WTC11 (cell line): ENCODE data around the gene SEBOX. TPM values are rescaled to one million over a fixed set of nuclear protein-coding genes. Genes with fewer than 3 reads are reported as not detected.

Experiments
- ATAC-seq: fragments of 200-7000 bp; cut with Tn5 transposase; 2 replicates; pipeline ENCODE4 v1.10.0; 2021; ENCODE audit warnings: mild to moderate bottlenecking, moderate library complexity
- CTCF ChIA-PET: fragments of 300-600 bp; sonication (Branson Sonifier 250); formaldehyde crosslinking; loops from one replicate; lab custom pipeline; 2021; ENCODE audit warnings: antibody characterized with exemption; lab: Charles Lee
- POLR2A ChIA-PET: fragments of 350-600 bp; sonication (Branson Sonifier 250); formaldehyde crosslinking; loops from one replicate; lab custom pipeline; 2021; ENCODE audit warnings: antibody characterized with exemption; lab: Charles Lee
- DNase-seq: peaks from one replicate; pipeline ENCODE4 v3.0.0; 2021; ENCODE audit warnings: low spot score
- H3K27ac Mint-ChIP-seq: 2 replicates; pipeline ENCODE4 v1.8.0; 2021; ENCODE audit warnings: mixed read lengths
- H3K27me3 Mint-ChIP-seq: 2 replicates; pipeline ENCODE4 v1.8.0; 2021; ENCODE audit warnings: low read depth, mild to moderate bottlenecking, moderate library complexity, mixed read lengths
- H3K36me3 Mint-ChIP-seq: 2 replicates; pipeline ENCODE4 v1.8.0; 2021; ENCODE audit warnings: mixed read lengths
- H3K4me1 Mint-ChIP-seq: 2 replicates; pipeline ENCODE4 v1.8.0; 2022; ENCODE audit warnings: mixed read lengths
- H3K4me3 Mint-ChIP-seq: 2 replicates; pipeline ENCODE4 v1.8.0; 2021; ENCODE audit warnings: mild to moderate bottlenecking, moderate library complexity, mixed read lengths
- H3K9me3 Mint-ChIP-seq: 2 replicates; pipeline ENCODE4 v1.8.0; 2021; ENCODE audit warnings: mixed read lengths
- ARID4B ChIP-seq: sonication (generic); formaldehyde crosslinking; IDR thresholded peaks from 2 replicates; pipeline ENCODE4 v1.8.0; 2023; ENCODE audit warnings: missing genetic modification reagents, mild to moderate bottlenecking, borderline replicate concordance
- ATF1 ChIP-seq: sonication (generic); formaldehyde crosslinking; IDR thresholded peaks from 2 replicates; pipeline ENCODE4 v1.8.1; 2023; ENCODE audit warnings: mild to moderate bottlenecking, moderate library complexity, missing genetic modification reagents
- CBFB ChIP-seq: sonication (generic); formaldehyde crosslinking; IDR thresholded peaks from 2 replicates; pipeline ENCODE4 v1.8.1; 2022; ENCODE audit warnings: mild to moderate bottlenecking, low read depth, missing genetic modification reagents
- CREM ChIP-seq: sonication (generic); formaldehyde crosslinking; IDR thresholded peaks from 2 replicates; pipeline ENCODE4 v1.8.1; 2022; ENCODE audit warnings: mild to moderate bottlenecking, missing genetic modification reagents, moderate library complexity
- E2F4 ChIP-seq: sonication (generic); formaldehyde crosslinking; IDR thresholded peaks from 2 replicates; pipeline ENCODE4 v1.8.1; 2022; ENCODE audit warnings: low read depth, mild to moderate bottlenecking, moderate library complexity, missing genetic modification reagents, borderline replicate concordance
- FOXK1 ChIP-seq: sonication (generic); formaldehyde crosslinking; IDR thresholded peaks from 2 replicates; pipeline ENCODE4 v1.8.0; 2022; ENCODE audit warnings: mild to moderate bottlenecking, moderate library complexity, missing genetic modification reagents
- FOXP1 ChIP-seq: sonication (generic); formaldehyde crosslinking; IDR thresholded peaks from 2 replicates; pipeline ENCODE4 v1.8.0; 2022; ENCODE audit warnings: missing genetic modification reagents, mild to moderate bottlenecking, moderate library complexity, borderline replicate concordance
- JUN ChIP-seq: sonication (generic); formaldehyde crosslinking; IDR thresholded peaks from 2 replicates; pipeline ENCODE4 v1.8.0; 2023; ENCODE audit warnings: mild to moderate bottlenecking, missing genetic modification reagents
- MXD4 ChIP-seq: fragments of 250-450 bp; sonication (Bioruptor Pico); IDR thresholded peaks from 2 replicates; pipeline ENCODE4 v1.8.0; 2021; ENCODE audit warnings: mild to moderate bottlenecking, moderate library complexity, borderline replicate concordance
- NR3C1 ChIP-seq: sonication (generic); formaldehyde crosslinking; conservative IDR thresholded peaks from 2 replicates; pipeline ENCODE4 v1.8.1; 2023; ENCODE audit warnings: low read depth, mild to moderate bottlenecking, missing genetic modification reagents
- RORB ChIP-seq: fragments of 250-450 bp; sonication (Bioruptor Pico); IDR thresholded peaks from 2 replicates; pipeline ENCODE4 v1.9.0; 2021; ENCODE audit warnings: mild to moderate bottlenecking
- TCF7 ChIP-seq: sonication (generic); formaldehyde crosslinking; IDR thresholded peaks from 2 replicates; pipeline ENCODE4 v1.8.0; 2022; ENCODE audit warnings: mild to moderate bottlenecking, low read depth, missing genetic modification reagents, moderate library complexity
- USF2 ChIP-seq: sonication (generic); formaldehyde crosslinking; IDR thresholded peaks from 2 replicates; pipeline ENCODE4 v1.8.1; 2023; ENCODE audit warnings: mild to moderate bottlenecking, missing genetic modification reagents, moderate library complexity
- ZMAT4 ChIP-seq: fragments of 250-450 bp; sonication (Bioruptor Pico); IDR thresholded peaks from 2 replicates; pipeline ENCODE4 v1.9.0; 2021; ENCODE audit warnings: mild to moderate bottlenecking
- ZNF317 ChIP-seq: sonication (generic); formaldehyde crosslinking; IDR thresholded peaks from 2 replicates; pipeline ENCODE4 v1.8.1; 2023; ENCODE audit warnings: low read depth, mild to moderate bottlenecking, moderate library complexity, missing genetic modification reagents, borderline replicate concordance
- total RNA-seq: library from RNA; stranded (reverse); gene quantifications from 3 replicates; pipeline ENCODE4 v1.2.3, GENCODE V29; 2021
- TF ChIP-seq, protein P1 (sequence below): sonication (generic); formaldehyde crosslinking; IDR thresholded peaks from 2 replicates; pipeline ENCODE4 v1.8.1; 2022; ENCODE audit warnings: mild to moderate bottlenecking, moderate library complexity, missing genetic modification reagents
- TF ChIP-seq, protein P2 (sequence below): sonication (generic); formaldehyde crosslinking; conservative IDR thresholded peaks from 2 replicates; pipeline ENCODE4 v1.8.1; 2023; ENCODE audit warnings: mild to moderate bottlenecking, low read depth, missing genetic modification reagents, moderate library complexity
- TF ChIP-seq, protein P3 (sequence below): sonication (generic); formaldehyde crosslinking; IDR thresholded peaks from 2 replicates; pipeline ENCODE4 v1.8.1; 2023; ENCODE audit warnings: mild to moderate bottlenecking, missing genetic modification reagents, borderline replicate concordance

The SEBOX gene
- total RNA-seq, 1 experiment from 2014 or later = not detected

- Mint-ChIP-seq H3K36me3 (no peaks in the 10 kb centered on the region), H3K27ac (peak overlapping the region; percentile 83), H3K27me3 (peaks cover 31% of the 10 kb centered on the region), H3K9me3 (no peaks in the 10 kb centered on the region), H3K4me1 (peaks cover 79% of the 10 kb centered on the region), H3K4me3 (peak overlapping the region; percentile 33)
- POLR2A ChIA-PET = interaction anchor here (1.3 to 1.9 kb wide), 2 partner anchors 10 to 23 kb away, joined by 3 to 6 read pairs; no protein-coding TSS in a partner anchor
- TF ChIP-seq ZMAT4 (CRISPR knock-in tag) (no peak), MXD4 (CRISPR knock-in tag) (no peak)
- TF ChIP-seq, protein P1, sequence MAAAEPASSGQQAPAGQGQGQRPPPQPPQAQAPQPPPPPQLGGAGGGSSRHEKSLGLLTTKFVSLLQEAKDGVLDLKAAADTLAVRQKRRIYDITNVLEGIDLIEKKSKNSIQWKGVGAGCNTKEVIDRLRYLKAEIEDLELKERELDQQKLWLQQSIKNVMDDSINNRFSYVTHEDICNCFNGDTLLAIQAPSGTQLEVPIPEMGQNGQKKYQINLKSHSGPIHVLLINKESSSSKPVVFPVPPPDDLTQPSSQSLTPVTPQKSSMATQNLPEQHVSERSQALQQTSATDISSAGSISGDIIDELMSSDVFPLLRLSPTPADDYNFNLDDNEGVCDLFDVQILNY (CRISPR knock-in tag) = no peak
- ATAC-seq = no peak
- peak; percentile 48 for DNase-seq
- CTCF ChIA-PET = interaction anchor here (0.5 to 3.7 kb wide), 15 partner anchors 9 to 144 kb away, joined by 3 to 62 read pairs (median 4); partner anchors contain the start of genes IFT20, SARM1 and TNFAIP1
Measured at GRCh38 chr17:28407130-28407973, 42.4 kb upstream of the SEBOX start.

DNA sequence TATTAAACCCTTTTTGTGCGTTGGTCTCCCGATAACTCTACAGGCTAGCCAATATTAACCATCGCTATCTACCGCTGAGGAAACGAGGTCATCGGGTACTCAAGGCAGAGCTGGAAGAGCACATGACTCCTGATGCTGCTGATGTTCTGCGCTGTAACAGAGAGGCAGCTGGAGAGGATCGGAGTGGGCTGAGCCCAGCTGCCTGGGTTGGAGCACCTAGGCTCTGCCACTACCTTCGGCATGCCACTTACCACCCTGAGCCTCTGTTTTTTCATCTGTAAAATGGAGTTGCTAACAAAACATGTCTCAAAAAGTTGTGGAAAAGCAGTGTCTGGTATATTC lies 41.4 kb upstream of the SEBOX start:
- H3K27ac Mint-ChIP-seq = peak overlapping the region; percentile 87
- POLR2A ChIA-PET = no interaction called here
- CTCF ChIA-PET = interaction anchor here (0.6 to 3.7 kb wide), 7 partner anchors 10 to 155 kb away, joined by 4 to 62 read pairs (median 12); partner anchors contain the start of genes IFT20 and TNFAIP1
- no peak for TF ChIP-seq CREM (CRISPR knock-in tag)
- TF ChIP-seq RORB (CRISPR knock-in tag) = no peak
- TF ChIP-seq, protein P2, sequence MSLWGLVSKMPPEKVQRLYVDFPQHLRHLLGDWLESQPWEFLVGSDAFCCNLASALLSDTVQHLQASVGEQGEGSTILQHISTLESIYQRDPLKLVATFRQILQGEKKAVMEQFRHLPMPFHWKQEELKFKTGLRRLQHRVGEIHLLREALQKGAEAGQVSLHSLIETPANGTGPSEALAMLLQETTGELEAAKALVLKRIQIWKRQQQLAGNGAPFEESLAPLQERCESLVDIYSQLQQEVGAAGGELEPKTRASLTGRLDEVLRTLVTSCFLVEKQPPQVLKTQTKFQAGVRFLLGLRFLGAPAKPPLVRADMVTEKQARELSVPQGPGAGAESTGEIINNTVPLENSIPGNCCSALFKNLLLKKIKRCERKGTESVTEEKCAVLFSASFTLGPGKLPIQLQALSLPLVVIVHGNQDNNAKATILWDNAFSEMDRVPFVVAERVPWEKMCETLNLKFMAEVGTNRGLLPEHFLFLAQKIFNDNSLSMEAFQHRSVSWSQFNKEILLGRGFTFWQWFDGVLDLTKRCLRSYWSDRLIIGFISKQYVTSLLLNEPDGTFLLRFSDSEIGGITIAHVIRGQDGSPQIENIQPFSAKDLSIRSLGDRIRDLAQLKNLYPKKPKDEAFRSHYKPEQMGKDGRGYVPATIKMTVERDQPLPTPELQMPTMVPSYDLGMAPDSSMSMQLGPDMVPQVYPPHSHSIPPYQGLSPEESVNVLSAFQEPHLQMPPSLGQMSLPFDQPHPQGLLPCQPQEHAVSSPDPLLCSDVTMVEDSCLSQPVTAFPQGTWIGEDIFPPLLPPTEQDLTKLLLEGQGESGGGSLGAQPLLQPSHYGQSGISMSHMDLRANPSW (CRISPR knock-in tag) = no peak
- TF ChIP-seq ZNF317 (CRISPR knock-in tag) = no peak
- TF ChIP-seq FOXP1 (CRISPR knock-in tag) = no peak
- TF ChIP-seq TCF7 (CRISPR knock-in tag) = no peak
- TF ChIP-seq, protein P3, sequence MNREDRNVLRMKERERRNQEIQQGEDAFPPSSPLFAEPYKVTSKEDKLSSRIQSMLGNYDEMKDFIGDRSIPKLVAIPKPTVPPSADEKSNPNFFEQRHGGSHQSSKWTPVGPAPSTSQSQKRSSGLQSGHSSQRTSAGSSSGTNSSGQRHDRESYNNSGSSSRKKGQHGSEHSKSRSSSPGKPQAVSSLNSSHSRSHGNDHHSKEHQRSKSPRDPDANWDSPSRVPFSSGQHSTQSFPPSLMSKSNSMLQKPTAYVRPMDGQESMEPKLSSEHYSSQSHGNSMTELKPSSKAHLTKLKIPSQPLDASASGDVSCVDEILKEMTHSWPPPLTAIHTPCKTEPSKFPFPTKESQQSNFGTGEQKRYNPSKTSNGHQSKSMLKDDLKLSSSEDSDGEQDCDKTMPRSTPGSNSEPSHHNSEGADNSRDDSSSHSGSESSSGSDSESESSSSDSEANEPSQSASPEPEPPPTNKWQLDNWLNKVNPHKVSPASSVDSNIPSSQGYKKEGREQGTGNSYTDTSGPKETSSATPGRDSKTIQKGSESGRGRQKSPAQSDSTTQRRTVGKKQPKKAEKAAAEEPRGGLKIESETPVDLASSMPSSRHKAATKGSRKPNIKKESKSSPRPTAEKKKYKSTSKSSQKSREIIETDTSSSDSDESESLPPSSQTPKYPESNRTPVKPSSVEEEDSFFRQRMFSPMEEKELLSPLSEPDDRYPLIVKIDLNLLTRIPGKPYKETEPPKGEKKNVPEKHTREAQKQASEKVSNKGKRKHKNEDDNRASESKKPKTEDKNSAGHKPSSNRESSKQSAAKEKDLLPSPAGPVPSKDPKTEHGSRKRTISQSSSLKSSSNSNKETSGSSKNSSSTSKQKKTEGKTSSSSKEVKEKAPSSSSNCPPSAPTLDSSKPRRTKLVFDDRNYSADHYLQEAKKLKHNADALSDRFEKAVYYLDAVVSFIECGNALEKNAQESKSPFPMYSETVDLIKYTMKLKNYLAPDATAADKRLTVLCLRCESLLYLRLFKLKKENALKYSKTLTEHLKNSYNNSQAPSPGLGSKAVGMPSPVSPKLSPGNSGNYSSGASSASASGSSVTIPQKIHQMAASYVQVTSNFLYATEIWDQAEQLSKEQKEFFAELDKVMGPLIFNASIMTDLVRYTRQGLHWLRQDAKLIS (CRISPR knock-in tag) = no peak
- no peak for TF ChIP-seq JUN (CRISPR knock-in tag)
- no peak for TF ChIP-seq NR3C1 (CRISPR knock-in tag)
- TF ChIP-seq ATF1 = no peak
- no peak for TF ChIP-seq CBFB (CRISPR knock-in tag)
- TF ChIP-seq ARID4B = no peak
- no peak for TF ChIP-seq E2F4
- no peak for TF ChIP-seq FOXK1 (CRISPR knock-in tag)
- TF ChIP-seq USF2 = peak; percentile 68

More for the DNA sequence above, 41.4 kb upstream of the SEBOX start:
- no peaks in the 10 kb centered on the region for H3K36me3 Mint-ChIP-seq
- ATAC-seq = peak; percentile 3; the same call in 1 of the 2 replicates
- H3K27me3 Mint-ChIP-seq = peaks cover 31% of the 10 kb centered on the region
- peak overlapping the region; percentile 78 for H3K4me3 Mint-ChIP-seq
- no peaks in the 10 kb centered on the region for H3K9me3 Mint-ChIP-seq
- no peak for DNase-seq
- H3K4me1 Mint-ChIP-seq = peaks cover 79% of the 10 kb centered on the region
